HG02870 (cell line): Measurements from ENCODE around the gene FAM32A.
"Not testable (repeated sequence)": the region's sequence is repeated elsewhere in the genome, so short reads cannot be mapped to it uniquely, and the experiment has no call there.

Experiments
- ATAC-seq: cut with Tn5 transposase; IDR thresholded peaks from one replicate; pipeline ENCODE4 v1.9.1; 2021; ENCODE audit warnings: mild to moderate bottlenecking, moderate library complexity; ENCODE audit not compliant: unreplicated experiment

The FAM32A gene

GRCh38 chr19:16161840-16162239 lies 23.4 kb upstream of the FAM32A start:
- ATAC-seq, result no peak

- ATAC-seq, result no peak
Measured at GRCh38 chr19:16164222-16164890, 20.9 kb upstream of the FAM32A start.

GRCh38 chr19:16166417-16166816 lies 18.8 kb upstream of the FAM32A start:
- no peak for ATAC-seq

GRCh38 chr19:16167055-16167454 lies 18.2 kb upstream of the FAM32A start:
- ATAC-seq, result no peak

- ATAC-seq, result no peak
Measured at GRCh38 chr19:16168465-16169081, 16.6 kb upstream of the FAM32A start.

- no peak for ATAC-seq
Measured at GRCh38 chr19:16170134-16170533, 15.1 kb upstream of the FAM32A start.

GRCh38 chr19:16175954-16176353 lies 9.3 kb upstream of the FAM32A start:
- ATAC-seq, result no peak

GRCh38 chr19:16178866-16179265 lies 6.3 kb upstream of the FAM32A start:
- not testable (repeated sequence) for ATAC-seq

- ATAC-seq, result no peak
Measured at GRCh38 chr19:16180611-16181010, 4.6 kb upstream of the FAM32A start.

- no peak for ATAC-seq
Measured at GRCh38 chr19:16184665-16185122, 516 bp upstream of the FAM32A start.

- ATAC-seq, result no peak
Measured at GRCh38 chr19:16185768-16186123, 536 bp downstream of the FAM32A start.

- ATAC-seq, result no peak
Measured at GRCh38 chr19:16188521-16188920, 3.3 kb downstream of the FAM32A start.

- ATAC-seq, result no peak
Measured at GRCh38 chr19:16190198-16190597, 5.0 kb downstream of the FAM32A start.

- no peak for ATAC-seq
Measured at GRCh38 chr19:16190736-16191135, 5.5 kb downstream of the FAM32A start.

GRCh38 chr19:16191216-16191908 lies 6.2 kb downstream of the FAM32A start:
- ATAC-seq, result no peak

GRCh38 chr19:16193466-16193865 lies 8.3 kb downstream of the FAM32A start:
- ATAC-seq, result no peak

GRCh38 chr19:16197188-16197621 lies 12.0 kb downstream of the FAM32A start:
- no peak for ATAC-seq

- peak; percentile 76 for ATAC-seq
Measured at GRCh38 chr19:16197622-16198369, 12.6 kb downstream of the FAM32A start, which contains the start of gene AP1M1. Gene AP1M1, plus strand, starts transcription at chr19:16197911. Its CDS starts 116 bp downstream, at chr19:16198027.

GRCh38 chr19:16198370-16198651 lies 13.1 kb downstream of the FAM32A start:
- no peak for ATAC-seq

- ATAC-seq, result no peak
Measured at GRCh38 chr19:16199275-16199932, 14.2 kb downstream of the FAM32A start.
